C4-2B (cell line): ENCODE results near the gene GPAM.

Experiments
- H3K27ac ChIP-seq: fragments of 450-650 bp; 2 replicates; pipeline ENCODE4 v1.5.1; 2017
- CTCF ChIP-seq: fragments of 450-650 bp; conservative IDR thresholded peaks from 2 replicates; pipeline ENCODE4 v1.5.1; 2017; ENCODE audit warnings: mild to moderate bottlenecking
- ZFX ChIP-seq: fragments of 450-650 bp; IDR thresholded peaks from 2 replicates; pipeline ENCODE4 v1.6.1; 2017

Gene GPAM

GRCh38 chr10:112177247-112177646 is 6.3 kb downstream of the GPAM start:
- H3K27ac ChIP-seq: no peak overlapping the region
- TF ChIP-seq CTCF (no peak), ZFX (no peak)

- no peak for TF ChIP-seq ZFX
- no peak for TF ChIP-seq CTCF
- no peak overlapping the region for H3K27ac ChIP-seq
Observed at GRCh38 chr10:112176543-112176942, 7.0 kb downstream of the GPAM start.

GRCh38 chr10:112175409-112175808 is 8.2 kb downstream of the GPAM start:
- no peak for TF ChIP-seq CTCF
- TF ChIP-seq ZFX: no peak
- H3K27ac ChIP-seq: no peak overlapping the region

- TF ChIP-seq CTCF: no peak
- no peak for TF ChIP-seq ZFX
- H3K27ac ChIP-seq: no peak overlapping the region
Observed at GRCh38 chr10:112173206-112173605, 10.4 kb downstream of the GPAM start.

- TF ChIP-seq CTCF: no peak
- no peak for TF ChIP-seq ZFX
- no peak overlapping the region for H3K27ac ChIP-seq
Observed at GRCh38 chr10:112168733-112169132, 14.8 kb downstream of the GPAM start.

- no peak overlapping the region for H3K27ac ChIP-seq
- TF ChIP-seq CTCF (no peak), ZFX (no peak)
Observed at GRCh38 chr10:112166800-112167199, 16.8 kb downstream of the GPAM start.

- H3K27ac ChIP-seq: no peak overlapping the region
- no peak for TF ChIP-seq ZFX
- no peak for TF ChIP-seq CTCF
Observed at GRCh38 chr10:112161757-112162518, 21.6 kb downstream of the GPAM start.
